Measurements from ENCODE around the gene RBM33. TPM values are rescaled to one million over a fixed set of nuclear protein-coding genes. Genes with fewer than 3 reads are reported as not detected.

RBM33 gene
- total and polyA plus RNA-seq, 2 experiments from 2014 or later = 51.1 to 53.5 TPM

DNA sequence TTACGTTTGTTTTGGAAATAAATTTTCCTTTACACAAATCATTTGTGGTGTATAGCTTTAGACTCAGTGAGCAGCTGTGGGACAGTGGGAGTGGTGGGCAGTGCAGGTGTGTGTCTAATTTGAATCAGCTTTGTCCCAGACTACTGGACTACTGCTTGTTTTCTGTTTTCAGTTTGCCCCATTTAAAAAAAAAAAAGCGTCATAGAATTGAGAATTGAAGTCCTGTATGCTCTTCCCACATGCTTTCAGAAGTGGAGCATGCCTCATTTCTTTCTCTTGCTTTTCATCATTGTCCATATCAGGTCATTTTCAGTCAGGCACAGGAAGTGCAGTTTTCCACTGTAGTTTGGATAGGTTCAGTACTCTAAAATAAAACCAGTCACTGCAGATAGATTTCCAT, 101.7 kb downstream of the RBM33 start:
- Histone ChIP-seq H3K4me1 (ENCODE audit: low read depth) (no peaks in the 10 kb centered on the region), H3K4me3 (no peak overlapping the region), H3K9me3 (ENCODE audit: low read depth) (no peaks in the 10 kb centered on the region), H3K27me3 (no peaks in the 10 kb centered on the region), H3K36me3 (peaks cover 48% of the 10 kb centered on the region), H3K27ac (no peak overlapping the region)
- TF ChIP-seq, protein P1, sequence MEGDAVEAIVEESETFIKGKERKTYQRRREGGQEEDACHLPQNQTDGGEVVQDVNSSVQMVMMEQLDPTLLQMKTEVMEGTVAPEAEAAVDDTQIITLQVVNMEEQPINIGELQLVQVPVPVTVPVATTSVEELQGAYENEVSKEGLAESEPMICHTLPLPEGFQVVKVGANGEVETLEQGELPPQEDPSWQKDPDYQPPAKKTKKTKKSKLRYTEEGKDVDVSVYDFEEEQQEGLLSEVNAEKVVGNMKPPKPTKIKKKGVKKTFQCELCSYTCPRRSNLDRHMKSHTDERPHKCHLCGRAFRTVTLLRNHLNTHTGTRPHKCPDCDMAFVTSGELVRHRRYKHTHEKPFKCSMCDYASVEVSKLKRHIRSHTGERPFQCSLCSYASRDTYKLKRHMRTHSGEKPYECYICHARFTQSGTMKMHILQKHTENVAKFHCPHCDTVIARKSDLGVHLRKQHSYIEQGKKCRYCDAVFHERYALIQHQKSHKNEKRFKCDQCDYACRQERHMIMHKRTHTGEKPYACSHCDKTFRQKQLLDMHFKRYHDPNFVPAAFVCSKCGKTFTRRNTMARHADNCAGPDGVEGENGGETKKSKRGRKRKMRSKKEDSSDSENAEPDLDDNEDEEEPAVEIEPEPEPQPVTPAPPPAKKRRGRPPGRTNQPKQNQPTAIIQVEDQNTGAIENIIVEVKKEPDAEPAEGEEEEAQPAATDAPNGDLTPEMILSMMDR (IDR thresholded peaks at IDR 0.05; ENCODE audit: low read depth, low read length) = no peak
- no peak for DNase-seq (ENCODE audit: low read depth in 1 of 2, low spot score in 1 of 2)

DNA sequence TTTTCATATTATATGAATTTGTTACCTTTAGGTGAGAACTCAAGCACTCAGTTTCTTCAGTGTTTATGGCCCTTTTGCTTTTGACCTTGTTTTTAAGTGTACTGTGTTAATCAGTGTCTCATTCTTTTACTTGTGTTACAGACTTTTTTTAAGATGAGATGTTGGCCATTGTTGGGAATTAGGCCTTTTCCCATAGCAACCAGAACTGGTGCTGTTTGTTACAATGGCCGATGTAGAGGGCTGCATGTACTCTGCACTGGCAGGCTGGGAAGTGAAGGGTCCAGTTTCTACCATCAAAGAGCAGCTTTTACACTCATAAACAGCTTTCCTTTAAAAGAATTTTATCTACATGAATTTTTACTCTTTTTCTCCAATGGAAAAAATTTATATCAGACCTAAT, 102.7 kb downstream of the RBM33 start:
- TF ChIP-seq, protein P1 (IDR thresholded peaks at IDR 0.05; ENCODE audit: low read depth, low read length) = no peak
- Histone ChIP-seq H3K27me3 (no peaks in the 10 kb centered on the region), H3K4me3 (no peak overlapping the region), H3K4me1 (ENCODE audit: low read depth) (no peaks in the 10 kb centered on the region), H3K9me3 (ENCODE audit: low read depth) (no peaks in the 10 kb centered on the region), H3K27ac (no peak overlapping the region), H3K36me3 (peaks cover 40% of the 10 kb centered on the region)
- no peak for DNase-seq (ENCODE audit: low read depth in 1 of 2, low spot score in 1 of 2)

DNA sequence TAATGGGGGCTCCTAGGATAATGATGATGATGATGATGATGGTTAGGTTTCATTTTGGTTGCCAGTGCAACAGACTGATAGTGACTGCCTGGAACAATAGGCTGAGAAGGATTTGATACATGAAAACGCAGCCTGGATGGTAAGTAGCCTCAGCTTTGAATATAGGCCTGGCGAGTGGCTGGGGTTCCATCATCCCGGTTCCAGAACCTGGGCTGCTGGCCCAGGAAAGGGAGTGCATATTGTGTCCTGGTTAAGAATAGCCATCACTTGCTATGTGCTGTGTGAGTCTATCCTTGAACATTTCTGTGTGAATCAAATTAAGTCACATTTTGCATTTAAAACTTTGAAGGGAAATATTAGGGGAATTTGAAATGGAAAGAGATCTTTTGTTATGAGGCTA, 105.1 kb downstream of the RBM33 start:
- Histone ChIP-seq H3K27me3 (no peaks in the 10 kb centered on the region), H3K9me3 (ENCODE audit: low read depth) (no peaks in the 10 kb centered on the region), H3K4me1 (ENCODE audit: low read depth) (peaks cover 6% of the 10 kb centered on the region), H3K4me3 (no peak overlapping the region), H3K27ac (no peak overlapping the region), H3K36me3 (peaks cover 27% of the 10 kb centered on the region)
- TF ChIP-seq, protein P1 (IDR thresholded peaks at IDR 0.05; ENCODE audit: low read depth, low read length) = no peak
- DNase-seq (ENCODE audit: low read depth in 1 of 2, low spot score in 1 of 2) = no peak

DNA sequence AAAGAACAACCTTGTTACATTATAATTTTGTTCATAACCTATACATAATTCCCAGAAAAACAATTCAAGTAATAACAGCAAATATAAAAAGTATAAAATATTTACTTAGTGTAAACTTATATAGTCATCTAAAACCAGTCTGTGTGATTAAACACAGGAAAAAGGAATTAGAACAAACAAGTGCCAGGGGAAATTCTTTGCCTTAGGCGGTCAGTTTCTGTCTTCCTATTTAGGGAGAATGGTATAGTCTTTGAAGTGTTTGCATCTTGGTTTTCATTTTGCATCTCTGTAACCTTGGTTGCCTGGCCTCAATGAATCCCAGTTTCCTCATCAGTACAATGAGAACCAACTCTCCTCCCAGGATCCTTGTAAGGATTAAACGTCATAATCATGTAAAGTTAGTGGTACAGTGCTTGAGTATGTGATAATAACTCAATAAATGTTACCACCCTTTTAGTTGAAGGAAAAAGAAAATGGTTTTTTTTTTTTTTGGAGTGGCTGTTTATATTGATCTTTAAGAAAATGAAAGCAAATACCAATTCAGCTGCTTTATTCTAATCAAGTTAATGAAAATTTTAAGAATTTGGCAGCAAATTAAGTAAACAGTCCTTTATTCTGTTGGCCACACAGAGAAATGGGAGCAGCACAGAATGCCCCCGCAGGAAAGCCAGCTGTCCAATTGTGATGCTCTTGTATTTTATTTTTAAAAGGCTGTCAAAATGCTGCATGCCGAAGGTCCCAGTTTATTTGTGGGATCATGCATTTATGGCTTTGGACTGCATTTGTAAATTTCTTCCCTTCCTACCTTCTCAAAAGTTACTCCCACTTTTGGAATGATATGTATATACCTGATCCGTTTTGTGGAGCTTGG, 106.0 kb downstream of the RBM33 start:
- H3K4me3 ChIP-seq = no peak overlapping the region
- no peaks in the 10 kb centered on the region for H3K27me3 ChIP-seq
- peaks cover 18% of the 10 kb centered on the region for H3K36me3 ChIP-seq
- H3K9me3 ChIP-seq (ENCODE audit: low read depth) = no peaks in the 10 kb centered on the region
- peaks cover 11% of the 10 kb centered on the region for H3K4me1 ChIP-seq (ENCODE audit: low read depth)
- TF ChIP-seq, protein P1 (IDR thresholded peaks at IDR 0.05; ENCODE audit: low read depth, low read length) = no peak
- no peak for DNase-seq (ENCODE audit: low read depth in 1 of 2, low spot score in 1 of 2)
- H3K27ac ChIP-seq = no peak overlapping the region

DNA sequence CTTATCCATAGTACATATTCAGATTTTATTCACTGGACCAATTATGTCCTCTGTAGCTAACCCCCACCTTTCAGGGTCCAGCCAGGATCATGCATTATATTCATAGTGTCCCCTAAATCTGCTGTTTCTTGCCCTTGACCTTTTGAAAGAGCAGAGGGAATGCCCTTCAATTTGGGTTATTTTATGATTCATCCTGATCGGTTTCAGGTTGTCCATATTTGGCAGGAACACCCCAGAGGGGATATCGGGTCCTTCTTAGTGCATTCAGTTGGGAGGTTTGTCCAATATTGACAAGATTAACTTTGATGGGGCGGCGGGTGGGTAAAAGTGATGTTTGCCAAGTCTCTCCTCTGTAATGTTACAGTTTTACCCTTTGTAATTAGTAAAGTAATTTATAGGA, 106.9 kb downstream of the RBM33 start:
- TF ChIP-seq, protein P1 (IDR thresholded peaks at IDR 0.05; ENCODE audit: low read depth, low read length) = no peak
- Histone ChIP-seq H3K4me1 (ENCODE audit: low read depth) (peaks cover 11% of the 10 kb centered on the region), H3K9me3 (ENCODE audit: low read depth) (no peaks in the 10 kb centered on the region), H3K27me3 (no peaks in the 10 kb centered on the region), H3K4me3 (no peak overlapping the region), H3K27ac (no peak overlapping the region), H3K36me3 (peaks cover 8% of the 10 kb centered on the region)
- no peak for DNase-seq (ENCODE audit: low read depth in 1 of 2, low spot score in 1 of 2)
